CD14-positive monocyte (primary cell): ENCODE measurements around the gene AOAH. TPM values are rescaled to one million over a fixed set of nuclear protein-coding genes. Genes with fewer than 3 reads are reported as not detected.

Experiments used
- DNase-seq, 3 donors: peaks; one replicate each; pipeline ENCODE4 v3.0.0-alpha.2; 2011 to 2022
- H2AFZ ChIP-seq: 2 replicates; pipeline ENCODE4 v1.6.0; 2012; ENCODE audit warnings: mild to moderate bottlenecking, low read depth, low read length, inconsistent platforms; ENCODE audit not compliant: insufficient read depth, poor library complexity, severe bottlenecking
- H3K27ac ChIP-seq, 2 donors: 1 replicate in 1 of 2; 2 replicates in 1 of 2; pipeline ENCODE4 v1.5.1; 2012 to 2013; ENCODE audit warnings: low read length in 2 of 2, control low read depth in 1 of 2, inconsistent platforms in 1 of 2, low read depth in 1 of 2, mild to moderate bottlenecking in 1 of 2
- H3K27me3 ChIP-seq, 2 donors: one replicate each; pipeline versions ENCODE4 v1.6.0 to v1.6.1; 2011 to 2013; ENCODE audit warnings: low read length in 2 of 2; ENCODE audit not compliant: control insufficient read depth in 2 of 2, insufficient read depth in 2 of 2
- H3K36me3 ChIP-seq, 2 donors: replicated peaks in 1 of 2; 1 replicate in 1 of 2; 2 replicates in 1 of 2; pipeline versions ENCODE4 v1.5.1 to v1.6.1; 2012 to 2013; ENCODE audit warnings: low read length in 2 of 2, control low read depth in 1 of 2, inconsistent platforms in 1 of 2, mild to moderate bottlenecking in 1 of 2; ENCODE audit not compliant: insufficient read depth in 2 of 2, control insufficient read depth in 1 of 2
- H3K4me1 ChIP-seq, 2 donors: 1 replicate in 1 of 2; 2 replicates in 1 of 2; pipeline versions ENCODE4 v1.5.1 to v1.6.1; 2012 to 2013; ENCODE audit warnings: low read length in 2 of 2, control low read depth in 1 of 2, inconsistent platforms in 1 of 2, mild to moderate bottlenecking in 1 of 2, moderate library complexity in 1 of 2; ENCODE audit not compliant: insufficient read depth in 2 of 2, control insufficient read depth in 1 of 2
- H3K4me2 ChIP-seq: replicated peaks from 2 replicates; pipeline ENCODE3; 2012; ENCODE audit warnings: low read length, moderate library complexity, mild to moderate bottlenecking; ENCODE audit not compliant: poor library complexity, severe bottlenecking; ENCODE audit errors: extremely low read depth
- H3K4me3 ChIP-seq, 3 experiments: fragments of 200-600 bp in 1 of 3; sonication (generic) in 1 of 3; replicated peaks in 1 of 3; 1 replicate in 2 of 3; 2 replicates in 1 of 3; pipeline ENCODE4 v1.5.1; 2011 to 2013; ENCODE audit warnings: low read length in 3 of 3, mild to moderate bottlenecking in 3 of 3, control low read depth in 2 of 3, low read depth in 2 of 3, inconsistent platforms in 1 of 3, moderate library complexity in 1 of 3
- H3K79me2 ChIP-seq: 2 replicates; pipeline ENCODE4 v1.6.0; 2012; ENCODE audit warnings: mild to moderate bottlenecking, control low read depth, inconsistent platforms, low read length, moderate library complexity; ENCODE audit not compliant: insufficient read depth
- H3K9ac ChIP-seq: 2 replicates; pipeline ENCODE4 v1.6.0; 2017; ENCODE audit warnings: low read length, mild to moderate bottlenecking; ENCODE audit not compliant: insufficient read depth, poor library complexity, severe bottlenecking
- H3K9me3 ChIP-seq, 2 donors: replicated peaks in 1 of 2; 1 replicate in 1 of 2; 2 replicates in 1 of 2; pipeline versions ENCODE4 v1.5.1 to v1.6.1; 2012 to 2013; ENCODE audit warnings: low read length in 2 of 2, control low read depth in 1 of 2; ENCODE audit not compliant: control insufficient read depth in 1 of 2, insufficient read depth in 1 of 2
- H4K20me1 ChIP-seq: 2 replicates; pipeline ENCODE4 v1.6.0; 2012; ENCODE audit warnings: mild to moderate bottlenecking, low read length, control low read depth, moderate library complexity; ENCODE audit not compliant: insufficient read depth
- H3K27ac Mint-ChIP-seq, 7 donors: one replicate each; pipeline ENCODE4 v1.8.0; 2020; ENCODE audit warnings: mild to moderate bottlenecking in 7 of 7, mixed read lengths in 7 of 7, moderate library complexity in 6 of 7, inconsistent platforms in 2 of 7
- H3K27me3 Mint-ChIP-seq, 3 donors: one replicate each; pipeline ENCODE4 v1.8.0; 2021 to 2022; ENCODE audit warnings: low read depth in 3 of 3, mild to moderate bottlenecking in 3 of 3, mixed read lengths in 3 of 3, moderate library complexity in 3 of 3, inconsistent platforms in 1 of 3
- H3K36me3 Mint-ChIP-seq, 2 donors: one replicate each; pipeline ENCODE4 v1.8.0; 2020; ENCODE audit warnings: mixed read lengths in 2 of 2, inconsistent platforms in 1 of 2, mild to moderate bottlenecking in 1 of 2
- H3K4me1 Mint-ChIP-seq: one replicate; pipeline ENCODE4 v1.8.0; 2020; ENCODE audit warnings: mild to moderate bottlenecking, mixed read lengths
- H3K4me3 Mint-ChIP-seq, 2 donors: one replicate each; pipeline ENCODE4 v1.8.0; 2020; ENCODE audit warnings: mild to moderate bottlenecking in 2 of 2, mixed read lengths in 2 of 2, moderate library complexity in 1 of 2
- H3K9me3 Mint-ChIP-seq, 7 donors: one replicate each; pipeline ENCODE4 v1.8.0; 2020 to 2022; ENCODE audit warnings: mixed read lengths in 7 of 7, mild to moderate bottlenecking in 6 of 7, moderate library complexity in 6 of 7, inconsistent platforms in 2 of 7
- CTCF ChIP-seq: fragments of 200-600 bp; IDR thresholded peaks from one replicate; pipeline ENCODE4 v1.8.0; 2022; ENCODE audit warnings: antibody characterized with exemption, mild to moderate bottlenecking
- WGBS: methylation state at CpG from one replicate; pipeline ENCODE4 v1.1.5; 2013; ENCODE audit warnings: missing lambda C conversion rate; ENCODE audit not compliant: insufficient coverage; 5-methylcytosine and 5-hydroxymethylcytosine counted together
- intact Hi-C, 2 donors: fragments of 100-400 bp; cut with micrococcal nuclease; formaldehyde crosslinking; loops; one replicate each; pipeline versions ENCODE4 v1.15.0 to v1.15.1; 2023
- polyA plus RNA-seq, 3 donors: library from polyadenylated mRNA; depleted of rRNA in 1 of 3; unstranded in 2 of 3; stranded (reverse) in 1 of 3; fragments of 300-500 nt in 2 of 3; fragments of >200 nt in 1 of 3; fragmentation: Illumina TruSeq in 2 of 3; gene quantifications; 1 replicate in 2 of 3; 2 replicates in 1 of 3; pipeline ENCODE4 v1.2.3, GENCODE V29; 2012 to 2021

Gene AOAH
- polyA plus RNA-seq, 3 donors = 305 to 467 (median 349) TPM

DNA sequence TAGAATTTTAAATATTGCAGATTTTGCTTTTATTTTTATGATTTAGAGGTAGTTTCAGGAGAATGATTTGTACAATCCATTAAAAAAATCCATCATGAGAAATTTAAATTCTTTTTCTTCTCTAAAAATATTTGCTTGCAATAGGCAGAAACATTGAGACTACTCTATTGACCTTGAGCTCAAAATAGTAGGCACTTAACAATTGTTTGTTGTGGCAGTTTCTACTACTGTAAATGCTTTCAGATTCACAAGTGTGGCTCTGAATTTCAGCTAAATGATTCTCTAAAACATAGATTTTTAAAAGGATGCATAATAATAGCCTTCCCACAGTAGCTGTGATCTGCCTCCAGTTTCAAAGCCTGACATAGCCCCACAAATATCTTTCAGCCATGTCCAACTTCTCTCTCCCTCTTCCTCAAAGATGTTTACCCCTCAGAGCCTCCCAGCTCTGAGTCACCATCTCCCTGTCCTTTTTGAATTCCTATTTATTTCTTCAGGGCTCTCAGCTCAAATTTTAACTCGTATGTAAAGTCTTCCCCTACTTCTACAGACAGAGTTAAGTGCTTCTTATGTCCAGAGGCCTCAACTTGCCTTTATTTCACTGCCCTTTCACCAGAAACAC, 160.5 kb downstream of the AOAH start:
- Histone ChIP-seq H3K79me2 (no peaks in the 10 kb centered on the region), H3K4me1 (peaks cover 52 to 71% of the 10 kb centered on the region in 2 donors), H2AFZ (no peak overlapping the region), H3K9me3 (peaks cover 0 to 2% of the 10 kb centered on the region in 2 donors), H3K4me2 (peak overlapping the region; percentile 40), H3K36me3 (peaks cover 38 to 64% of the 10 kb centered on the region in 2 donors), H3K4me3 (peak overlapping the region in 1 of 3 experiments; percentile 23), H4K20me1 (peaks cover 27% of the 10 kb centered on the region), H3K27me3 (no peaks in the 10 kb centered on the region), H3K27ac (peak overlapping the region in 1 of 2 donors; percentile 68), H3K9ac (no peak overlapping the region)
- 0% methylated on average over 1 of the region's 1 CpG for WGBS
- peaks cover 67% of the 10 kb centered on the region for H3K4me1 Mint-ChIP-seq
- peak; percentile 22 to 33 (median 33) for DNase-seq
- H3K9me3 Mint-ChIP-seq = peaks cover 3 to 10% (median 5%) of the 10 kb centered on the region in 7 donors
- H3K36me3 Mint-ChIP-seq = peaks cover 55 to 73% of the 10 kb centered on the region in 2 donors
- H3K27ac Mint-ChIP-seq = peak overlapping the region; percentile 51 to 87 (median 84)
- intact Hi-C loops = no loop called here
- no peak for TF ChIP-seq CTCF
- H3K27me3 Mint-ChIP-seq = peaks cover 0 to 3% (median 2%) of the 10 kb centered on the region in 3 donors
- peak overlapping the region in 1 of 2 donors; percentile 67 for H3K4me3 Mint-ChIP-seq

- Mint-ChIP-seq H3K9me3 (peaks cover 5 to 15% (median 12%) of the 10 kb centered on the region in 7 donors), H3K36me3 (peaks cover 46 to 58% of the 10 kb centered on the region in 2 donors), H3K27ac (peak overlapping the region; percentile 17 to 85 (median 55)), H3K4me3 (no peak overlapping the region), H3K4me1 (peaks cover 53% of the 10 kb centered on the region), H3K27me3 (peaks cover 0 to 3% (median 2%) of the 10 kb centered on the region in 3 donors)
- H3K4me1 ChIP-seq = peaks cover 49 to 57% of the 10 kb centered on the region in 2 donors
- intact Hi-C loops = no loop called here
- peaks cover 0 to 8% of the 10 kb centered on the region in 2 donors for H3K9me3 ChIP-seq
- no CpG with 5 or more reads among the region's 2 CpGs for WGBS
- H2AFZ ChIP-seq = no peak overlapping the region
- TF ChIP-seq CTCF = no peak
- no peaks in the 10 kb centered on the region for H3K79me2 ChIP-seq
- H3K27ac ChIP-seq = peak overlapping the region in 1 of 2 donors; percentile 75
- no peaks in the 10 kb centered on the region for H3K27me3 ChIP-seq
- peaks cover 10% of the 10 kb centered on the region for H4K20me1 ChIP-seq
- H3K9ac ChIP-seq = no peak overlapping the region
- no peak for DNase-seq
- no peak overlapping the region for H3K4me3 ChIP-seq
- peaks cover 21 to 47% of the 10 kb centered on the region in 2 donors for H3K36me3 ChIP-seq
- no peak overlapping the region for H3K4me2 ChIP-seq
Measured at GRCh38 chr7:36562121-36562520, 162.2 kb downstream of the AOAH start.
